Keratinocyte (primary cell): ENCODE data around the gene PTPN6. TPM values are rescaled to one million over a fixed set of nuclear protein-coding genes. Genes with fewer than 3 reads are reported as not detected.
A peak's percentile ranks its signal among the peaks of the same experiment; 100 is the strongest.

ENCODE experiments used
- DNase-seq: peaks from one replicate; pipeline ENCODE4 v3.0.0-alpha.2; 2011; ENCODE audit warnings: low read depth, missing footprints, low spot score
- FAIRE-seq: peaks from 2 replicates; lab custom pipeline; 2011; peaks lifted over from hg19 to GRCh38; lab: Jason Lieb, UNC
- H2AFZ ChIP-seq: 2 replicates; pipeline ENCODE4 v1.6.0; 2012; ENCODE audit warnings: low read length, control low read depth, inconsistent platforms; ENCODE audit not compliant: control insufficient read depth
- H3K27ac ChIP-seq: 2 replicates; pipeline ENCODE4 v1.5.1; 2011; ENCODE audit warnings: low read length; ENCODE audit not compliant: control insufficient read depth, insufficient read depth
- H3K27me3 ChIP-seq: 3 replicates; pipeline ENCODE4 v1.6.0; 2011; ENCODE audit warnings: low read length; ENCODE audit not compliant: control insufficient read depth, insufficient read depth; ENCODE audit errors: extremely low read depth
- H3K36me3 ChIP-seq, 2 experiments: 2 replicates in 1 of 2; 3 replicates in 1 of 2; pipeline ENCODE4 v1.5.1; 2011; ENCODE audit warnings: low read length in 2 of 2, mild to moderate bottlenecking in 1 of 2; ENCODE audit not compliant: control insufficient read depth in 2 of 2, insufficient read depth in 2 of 2; ENCODE audit errors: extremely low read depth in 1 of 2
- H3K4me1 ChIP-seq: 3 replicates; pipeline ENCODE4 v1.5.1; 2011; ENCODE audit warnings: low read length; ENCODE audit not compliant: control insufficient read depth, insufficient read depth; ENCODE audit errors: extremely low read depth
- H3K4me2 ChIP-seq: 3 replicates; pipeline ENCODE4 v1.6.0; 2011; ENCODE audit warnings: low read depth, low read length; ENCODE audit not compliant: control insufficient read depth, insufficient read depth; ENCODE audit errors: extremely low read depth
- H3K4me3 ChIP-seq, 3 experiments: fragments of 200-600 bp in 1 of 3; sonication (generic) in 1 of 3; 2 replicates in 2 of 3; 3 replicates in 1 of 3; pipeline ENCODE4 v1.5.1; 2011 to 2016; ENCODE audit warnings: low read length in 3 of 3, mild to moderate bottlenecking in 3 of 3, control low read depth in 2 of 3, inconsistent platforms in 1 of 3, low read depth in 1 of 3, mixed read lengths in 1 of 3, mixed run types in 1 of 3, moderate library complexity in 1 of 3; ENCODE audit not compliant: control insufficient read depth in 2 of 3, insufficient read depth in 2 of 3; ENCODE audit errors: extremely low read depth in 1 of 3
- H3K79me2 ChIP-seq: 2 replicates; pipeline ENCODE4 v1.6.0; 2012; ENCODE audit warnings: low read length; ENCODE audit not compliant: control insufficient read depth, insufficient read depth
- H3K9ac ChIP-seq: 3 replicates; pipeline ENCODE4 v1.6.0; 2011; ENCODE audit warnings: low read length; ENCODE audit not compliant: control insufficient read depth, insufficient read depth; ENCODE audit errors: extremely low read depth
- H3K9me1 ChIP-seq: 3 replicates; pipeline ENCODE4 v1.6.0; 2011; ENCODE audit warnings: low read length; ENCODE audit not compliant: control insufficient read depth, insufficient read depth; ENCODE audit errors: extremely low read depth
- H3K9me3 ChIP-seq: 2 replicates; pipeline ENCODE4 v1.5.1; 2012; ENCODE audit warnings: low read depth, low read length; ENCODE audit not compliant: control insufficient read depth
- H4K20me1 ChIP-seq: 3 replicates; pipeline ENCODE4 v1.6.0; 2011; ENCODE audit warnings: low read length; ENCODE audit not compliant: control insufficient read depth, insufficient read depth; ENCODE audit errors: extremely low read depth
- CTCF ChIP-seq, 3 experiments: IDR thresholded peaks in 1 of 3; conservative IDR thresholded peaks in 1 of 3; optimal IDR thresholded peaks in 1 of 3; 2 replicates in 2 of 3; 3 replicates in 1 of 3; pipeline versions ENCODE3 to v1.5.1; 2011; ENCODE audit warnings: low read length in 3 of 3, mild to moderate bottlenecking in 3 of 3, moderate library complexity in 2 of 3, control low read depth in 1 of 3, inconsistent platforms in 1 of 3; ENCODE audit not compliant: insufficient read depth in 2 of 3; ENCODE audit errors: extremely low read depth in 1 of 3
- EZH2 ChIP-seq: IDR thresholded peaks from one replicate; pipeline ENCODE4 v1.6.1; 2012; ENCODE audit warnings: inconsistent platforms, mild to moderate bottlenecking, low read length, moderate library complexity
- dilution Hi-C: fragments of 300-500 bp; cut with MboI; formaldehyde crosslinking; loops from one replicate; pipeline ENCODE4 v1.7.0; 2020; ENCODE audit warnings: low sequenced_read_pairs; ENCODE audit not compliant: extremely low pct_ligation_motif_present
- polyA plus RNA-seq, 5 experiments: library from polyadenylated mRNA; depleted of rRNA in 3 of 5; stranded (reverse) in 3 of 5; stranded (forward) in 1 of 5; unstranded in 1 of 5; fragments of >200 nt; gene quantifications; 1 replicate in 1 of 5; 2 replicates in 3 of 5; 3 replicates in 1 of 5; pipeline versions ENCODE4 v1.2.1 to v1.2.3, GENCODE V29; 2011 to 2012; ENCODE audit warnings: missing spikeins in 2 of 5, low read depth in 1 of 5, low replicate concordance in 1 of 5

The PTPN6 gene
- polyA plus RNA-seq, 1 donor (not counting 4 experiments of a cell fraction or from before 2014, with no cell fraction given), result 18.7 TPM

GRCh38 chr12:6978188-6978587, 27.0 kb downstream of the PTPN6 start:
- DNase-seq (no peak), FAIRE-seq (no peak)
- Histone ChIP-seq H3K27me3 (no peaks in the 10 kb centered on the region), H3K4me3 (no peak overlapping the region), H3K79me2 (peaks cover 9% of the 10 kb centered on the region), H3K9me3 (no peaks in the 10 kb centered on the region), H3K4me2 (no peak overlapping the region), H3K4me1 (peaks cover 21% of the 10 kb centered on the region), H3K9ac (no peak overlapping the region), H3K27ac (peak overlapping the region; percentile 62), H4K20me1 (peaks cover 3% of the 10 kb centered on the region), H2AFZ (no peak overlapping the region), H3K36me3 (peaks cover 36 to 71% of the 10 kb centered on the region in 2 experiments), H3K9me1 (no peaks in the 10 kb centered on the region)
- TF ChIP-seq EZH2, result no peak
- no peak for TF ChIP-seq CTCF (optimal IDR thresholded peaks at IDR 0.05 in 1 of 3, IDR thresholded peaks at IDR 0.05 in 1 of 3, conservative IDR thresholded peaks at IDR 0.05 in 1 of 3; ENCODE audit: extremely low read depth in 1 of 3, insufficient read depth in 2 of 3, low read length in 3 of 3)
- dilution Hi-C loops, result no loop called here

GRCh38 chr12:6978611-6979011, 27.5 kb downstream of the PTPN6 start:
- peak overlapping the region; percentile 14 for H3K9ac ChIP-seq

GRCh38 chr12:6979021-6979420, 27.9 kb downstream of the PTPN6 start:
- TF ChIP-seq CTCF (optimal IDR thresholded peaks at IDR 0.05 in 1 of 3, IDR thresholded peaks at IDR 0.05 in 1 of 3, conservative IDR thresholded peaks at IDR 0.05 in 1 of 3; ENCODE audit: extremely low read depth in 1 of 3, insufficient read depth in 2 of 3, low read length in 3 of 3), result no peak
- TF ChIP-seq EZH2, result no peak
- Histone ChIP-seq H3K4me3 (no peak overlapping the region), H3K9me1 (no peaks in the 10 kb centered on the region), H3K79me2 (peaks cover 4% of the 10 kb centered on the region), H3K4me2 (peak overlapping the region; percentile 25), H3K27ac (peak overlapping the region; percentile 62), H3K9ac (peak overlapping the region; percentile 14), H4K20me1 (peaks cover 3% of the 10 kb centered on the region), H3K9me3 (no peaks in the 10 kb centered on the region), H3K27me3 (no peaks in the 10 kb centered on the region), H3K36me3 (peaks cover 34 to 66% of the 10 kb centered on the region in 2 experiments), H2AFZ (no peak overlapping the region), H3K4me1 (peaks cover 21% of the 10 kb centered on the region)
- DNase-seq (no peak), FAIRE-seq (peak; percentile 89)
- dilution Hi-C loops, result no loop called here

More at GRCh38 chr12:6978611-6979011, 27.5 kb downstream of the PTPN6 start:
- Histone ChIP-seq H3K4me1 (peaks cover 21% of the 10 kb centered on the region), H2AFZ (no peak overlapping the region), H3K9me1 (no peaks in the 10 kb centered on the region), H3K4me3 (no peak overlapping the region), H4K20me1 (peaks cover 3% of the 10 kb centered on the region), H3K4me2 (no peak overlapping the region), H3K27me3 (no peaks in the 10 kb centered on the region), H3K36me3 (peaks cover 36 to 70% of the 10 kb centered on the region in 2 experiments), H3K79me2 (peaks cover 7% of the 10 kb centered on the region), H3K27ac (peak overlapping the region; percentile 62), H3K9me3 (no peaks in the 10 kb centered on the region)
- dilution Hi-C loops, result no loop called here
- FAIRE-seq (peak; percentile 78), DNase-seq (no peak)
- no peak for TF ChIP-seq EZH2
